ENCODE data around the gene DAZAP2. TPM values are rescaled to one million over a fixed set of nuclear protein-coding genes. Genes with fewer than 3 reads are reported as not detected.

DAZAP2 gene
- total RNA-seq, 1 donor from 2014 or later = 48.4 TPM

- no peak overlapping the region for H2AFZ ChIP-seq (replicated peaks)
- H3K79me2 ChIP-seq (ENCODE audit: low read depth) = no peaks in the 10 kb centered on the region
- no peak overlapping the region for H3K27ac ChIP-seq
- H3K27me3 ChIP-seq = no peaks in the 10 kb centered on the region
- H3K27me3 Mint-ChIP-seq (ENCODE audit: insufficient read depth, low read depth) = peaks cover 2% of the 10 kb centered on the region
- TF ChIP-seq, protein P1, sequence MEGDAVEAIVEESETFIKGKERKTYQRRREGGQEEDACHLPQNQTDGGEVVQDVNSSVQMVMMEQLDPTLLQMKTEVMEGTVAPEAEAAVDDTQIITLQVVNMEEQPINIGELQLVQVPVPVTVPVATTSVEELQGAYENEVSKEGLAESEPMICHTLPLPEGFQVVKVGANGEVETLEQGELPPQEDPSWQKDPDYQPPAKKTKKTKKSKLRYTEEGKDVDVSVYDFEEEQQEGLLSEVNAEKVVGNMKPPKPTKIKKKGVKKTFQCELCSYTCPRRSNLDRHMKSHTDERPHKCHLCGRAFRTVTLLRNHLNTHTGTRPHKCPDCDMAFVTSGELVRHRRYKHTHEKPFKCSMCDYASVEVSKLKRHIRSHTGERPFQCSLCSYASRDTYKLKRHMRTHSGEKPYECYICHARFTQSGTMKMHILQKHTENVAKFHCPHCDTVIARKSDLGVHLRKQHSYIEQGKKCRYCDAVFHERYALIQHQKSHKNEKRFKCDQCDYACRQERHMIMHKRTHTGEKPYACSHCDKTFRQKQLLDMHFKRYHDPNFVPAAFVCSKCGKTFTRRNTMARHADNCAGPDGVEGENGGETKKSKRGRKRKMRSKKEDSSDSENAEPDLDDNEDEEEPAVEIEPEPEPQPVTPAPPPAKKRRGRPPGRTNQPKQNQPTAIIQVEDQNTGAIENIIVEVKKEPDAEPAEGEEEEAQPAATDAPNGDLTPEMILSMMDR (IDR thresholded peaks at IDR 0.05) = no peak
- no peak for TF ChIP-seq EZH2phosphoT487 (IDR thresholded peaks at IDR 0.05)
- TF ChIP-seq EZH2 (IDR thresholded peaks at IDR 0.05) = no peak
- H3F3A ChIP-seq (ENCODE audit: low read depth) = no peaks in the 10 kb centered on the region
- H3K4me3 Mint-ChIP-seq = no peak overlapping the region
- H3K4me1 Mint-ChIP-seq = peaks cover 9% of the 10 kb centered on the region
- no peaks in the 10 kb centered on the region for H4K20me1 ChIP-seq (ENCODE audit: low read depth)
- no peak overlapping the region for H3K4me3 ChIP-seq
- no peak for DNase-seq (ENCODE audit: low spot score)
- no peaks in the 10 kb centered on the region for H3K9me3 ChIP-seq (ENCODE audit: low read depth)
- H3K4me1 ChIP-seq = no peaks in the 10 kb centered on the region
- H3K36me3 ChIP-seq = no peaks in the 10 kb centered on the region
- no peak overlapping the region for H3K4me2 ChIP-seq
- H3K9me3 Mint-ChIP-seq = no peaks in the 10 kb centered on the region
- no peak overlapping the region for H3K27ac Mint-ChIP-seq
- H3K9ac ChIP-seq = no peak overlapping the region
- no peaks in the 10 kb centered on the region for H3K36me3 Mint-ChIP-seq
Observed at GRCh38 chr12:51227962-51228361, 10.7 kb upstream of the DAZAP2 start.

DNA sequence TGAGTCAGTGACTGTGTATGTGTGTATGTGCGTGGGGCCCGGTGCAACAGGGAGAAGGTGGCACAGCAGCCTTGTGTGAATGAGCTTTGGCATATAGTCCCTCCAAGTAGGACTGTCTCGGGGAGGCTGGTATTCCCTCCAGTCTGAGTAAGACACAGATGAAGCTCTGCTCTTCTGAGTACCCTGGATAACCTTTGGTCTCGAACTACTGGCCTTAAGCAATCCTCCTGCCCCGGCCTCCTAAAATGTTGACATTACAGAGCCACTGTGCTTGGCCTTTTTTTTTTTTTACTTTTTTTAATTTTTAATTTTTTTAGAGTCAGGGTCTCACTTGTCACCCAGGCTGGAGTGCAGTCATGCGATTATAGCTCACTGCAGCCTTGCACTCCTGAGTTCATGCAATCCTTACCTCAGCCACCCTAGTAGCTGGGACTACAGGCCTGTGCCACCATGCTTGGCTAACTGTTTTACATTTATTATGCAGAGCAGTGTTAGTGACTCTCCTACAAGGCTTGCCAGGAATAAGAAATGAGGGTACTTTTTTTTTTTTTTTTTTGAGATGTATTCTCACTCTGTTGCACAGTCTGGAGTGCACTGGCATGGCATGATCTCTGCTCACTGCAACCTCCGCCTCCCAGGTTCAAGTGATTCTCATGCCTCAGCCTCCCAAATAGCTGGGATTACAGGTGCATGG is 9.4 kb upstream of the DAZAP2 start:
- H3K4me3 ChIP-seq = no peak overlapping the region
- Mint-ChIP-seq H3K27me3 (ENCODE audit: insufficient read depth, low read depth) (peaks cover 2% of the 10 kb centered on the region), H3K27ac (no peak overlapping the region), H3K36me3 (no peaks in the 10 kb centered on the region), H3K4me3 (no peak overlapping the region), H3K4me1 (peaks cover 9% of the 10 kb centered on the region), H3K9me3 (no peaks in the 10 kb centered on the region)
- H3K36me3 ChIP-seq = no peaks in the 10 kb centered on the region
- H3K9me3 ChIP-seq (ENCODE audit: low read depth) = no peaks in the 10 kb centered on the region
- no peak overlapping the region for H3K27ac ChIP-seq
- H2AFZ ChIP-seq (replicated peaks) = no peak overlapping the region
- H4K20me1 ChIP-seq (ENCODE audit: low read depth) = no peaks in the 10 kb centered on the region
- no peaks in the 10 kb centered on the region for H3K27me3 ChIP-seq
- TF ChIP-seq EZH2phosphoT487 (IDR thresholded peaks at IDR 0.05) (no peak), EZH2 (IDR thresholded peaks at IDR 0.05) (no peak)
- TF ChIP-seq, protein P1 (IDR thresholded peaks at IDR 0.05) = no peak
- no peaks in the 10 kb centered on the region for H3K4me1 ChIP-seq
- DNase-seq (ENCODE audit: low spot score) = no peak
- H3F3A ChIP-seq (ENCODE audit: low read depth) = no peaks in the 10 kb centered on the region
- no peak overlapping the region for H3K4me2 ChIP-seq
- H3K9ac ChIP-seq = no peak overlapping the region
- H3K79me2 ChIP-seq (ENCODE audit: low read depth) = no peaks in the 10 kb centered on the region

- H3F3A ChIP-seq (ENCODE audit: low read depth) = peaks cover 7% of the 10 kb centered on the region
- H3K4me1 ChIP-seq = no peaks in the 10 kb centered on the region
- H3K4me3 ChIP-seq = no peak overlapping the region
- TF ChIP-seq EZH2 (IDR thresholded peaks at IDR 0.05) = no peak
- TF ChIP-seq, protein P1 (IDR thresholded peaks at IDR 0.05) = no peak
- no peak for TF ChIP-seq EZH2phosphoT487 (IDR thresholded peaks at IDR 0.05)
- H3K36me3 ChIP-seq = no peaks in the 10 kb centered on the region
- Mint-ChIP-seq H3K4me1 (no peaks in the 10 kb centered on the region), H3K27ac (no peak overlapping the region), H3K9me3 (no peaks in the 10 kb centered on the region), H3K27me3 (ENCODE audit: insufficient read depth, low read depth) (no peaks in the 10 kb centered on the region), H3K4me3 (no peak overlapping the region), H3K36me3 (no peaks in the 10 kb centered on the region)
- H2AFZ ChIP-seq (replicated peaks) = no peak overlapping the region
- no peaks in the 10 kb centered on the region for H3K9me3 ChIP-seq (ENCODE audit: low read depth)
- H3K79me2 ChIP-seq (ENCODE audit: low read depth) = no peaks in the 10 kb centered on the region
- no peak overlapping the region for H3K9ac ChIP-seq
- DNase-seq (ENCODE audit: low spot score) = no peak
- no peaks in the 10 kb centered on the region for H4K20me1 ChIP-seq (ENCODE audit: low read depth)
- H3K4me2 ChIP-seq = no peak overlapping the region
- H3K27me3 ChIP-seq = no peaks in the 10 kb centered on the region
- no peak overlapping the region for H3K27ac ChIP-seq
Observed at GRCh38 chr12:51232642-51233041, 6.0 kb upstream of the DAZAP2 start.

Data from neural progenitor cell (in vitro differentiated cells).